Stimulated activated CD4-positive, alpha-beta T cell treated with anti-CD3 and anti-CD28 coated beads, Interleukin-1b, Interleukin-23, amount 100 ng/mL, for 48 hours (primary cell): ENCODE data around the gene LACTB.
"Not testable (repeated sequence)": the region's sequence is repeated elsewhere in the genome, so short reads cannot be mapped to it uniquely, and the experiment has no call there.

Source experiments
- DNase-seq: peaks from one replicate; pipeline ENCODE4 v3.0.0-alpha.2; 2020

The LACTB gene

DNA sequence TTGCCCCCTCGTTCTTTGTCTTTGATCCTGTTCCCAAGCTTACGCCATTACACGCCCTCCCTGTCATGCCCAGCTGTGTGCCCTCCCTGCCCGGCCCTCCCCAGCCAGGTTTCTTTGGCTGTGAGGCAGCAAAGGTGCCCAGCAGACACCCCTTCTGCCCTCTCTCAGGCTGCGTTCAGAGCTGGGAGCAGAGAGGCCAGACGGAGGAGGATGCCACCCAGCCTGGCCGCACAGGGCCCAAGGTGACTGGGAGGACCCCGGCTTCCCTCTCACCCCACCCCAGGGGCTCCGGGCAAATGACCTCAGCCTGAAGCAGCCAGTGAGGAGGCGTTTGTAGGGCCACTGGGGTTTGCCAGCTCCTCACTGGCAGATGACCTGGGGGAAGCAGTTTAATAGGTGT lies 30.8 kb upstream of the LACTB start:
- no peak for DNase-seq

DNA sequence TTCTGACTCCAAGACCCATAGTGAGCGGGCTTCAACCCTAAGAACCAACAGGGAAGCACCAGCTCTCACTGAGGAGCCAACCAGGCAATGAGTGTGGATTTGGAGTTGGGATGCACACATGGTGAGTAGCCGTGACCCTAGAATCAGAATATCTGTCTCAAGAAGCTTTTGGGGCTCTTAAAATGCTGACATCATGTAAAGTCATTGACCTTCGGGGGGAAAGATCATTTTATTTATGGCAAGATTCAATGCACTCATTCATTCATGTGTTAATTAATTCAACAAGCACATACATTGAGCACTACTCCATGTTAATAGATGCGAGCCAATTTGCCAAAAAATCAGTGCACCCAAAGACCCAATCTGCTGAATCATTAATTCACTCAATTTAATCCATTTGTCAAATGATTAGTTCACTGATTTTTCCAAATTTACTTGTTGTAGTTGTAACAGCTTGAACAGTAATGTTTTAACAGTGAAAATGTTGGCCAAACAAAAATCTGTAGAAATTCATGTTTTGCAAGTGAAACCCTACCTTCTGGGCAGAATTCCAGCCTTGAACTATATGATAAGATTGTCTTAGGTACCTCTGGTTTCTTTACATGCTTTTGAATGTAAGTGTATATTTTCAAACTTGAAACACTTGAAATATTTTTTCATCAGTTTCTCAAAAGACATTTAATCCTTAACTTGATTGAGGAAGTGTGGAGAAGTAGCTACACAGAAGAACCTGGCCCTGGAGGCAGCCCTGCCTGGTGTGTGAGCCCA lies 29.8 kb upstream of the LACTB start:
- DNase-seq = no peak

DNA sequence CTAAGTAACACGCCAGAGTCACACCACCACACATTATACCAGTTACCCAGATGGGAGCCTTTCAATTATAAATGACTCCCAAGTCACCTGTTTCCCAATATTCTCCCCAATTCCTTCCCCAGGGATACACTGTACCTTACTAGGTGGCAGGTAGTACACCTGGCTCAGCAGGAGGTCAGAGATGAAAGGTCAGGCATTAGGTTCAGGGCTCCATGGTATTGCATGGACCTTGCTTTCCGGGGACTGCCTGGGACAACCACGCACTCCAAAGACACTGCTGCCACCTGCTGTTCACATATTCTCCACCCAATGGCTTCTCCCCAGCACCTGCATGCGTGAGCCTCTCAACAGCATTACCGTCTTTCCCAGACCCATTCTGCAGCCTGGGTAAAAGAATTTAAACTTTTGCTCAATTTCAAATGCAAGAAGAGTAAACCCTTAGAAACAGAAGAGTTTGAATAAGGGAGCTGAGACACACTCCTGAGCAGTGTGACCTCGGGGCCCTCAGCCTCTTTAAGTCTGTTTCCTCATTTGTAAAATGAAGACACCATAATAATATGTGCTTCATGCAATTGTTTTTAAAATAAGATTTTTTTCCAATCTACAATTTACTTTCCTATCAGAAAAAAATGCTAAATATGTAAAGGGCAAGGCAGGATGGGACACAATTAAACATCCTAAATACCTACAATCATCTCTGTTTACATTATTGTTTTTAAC lies 28.0 kb upstream of the LACTB start:
- DNase-seq = peak; percentile 62

DNA sequence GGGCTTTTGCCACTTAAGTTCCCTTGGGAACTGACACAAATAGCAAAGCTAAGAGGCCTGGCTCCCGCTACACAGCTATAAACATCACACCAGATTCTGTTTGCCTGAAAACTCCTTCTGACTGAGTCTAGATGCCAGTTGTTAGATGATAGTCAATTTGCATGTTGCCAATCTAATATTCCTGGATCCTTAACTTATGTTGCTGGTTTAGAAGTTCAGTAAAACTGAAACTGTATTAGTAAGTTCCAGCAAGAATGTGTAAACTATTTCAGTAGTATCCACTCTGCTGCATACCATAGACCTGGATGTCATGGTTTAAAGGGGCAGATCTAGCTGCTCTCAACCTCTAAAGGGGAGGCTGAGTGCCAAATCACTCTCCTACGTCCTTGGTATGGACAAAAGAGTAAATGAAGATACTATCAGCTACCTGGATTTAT lies 27.1 kb upstream of the LACTB start:
- no peak for DNase-seq

DNA sequence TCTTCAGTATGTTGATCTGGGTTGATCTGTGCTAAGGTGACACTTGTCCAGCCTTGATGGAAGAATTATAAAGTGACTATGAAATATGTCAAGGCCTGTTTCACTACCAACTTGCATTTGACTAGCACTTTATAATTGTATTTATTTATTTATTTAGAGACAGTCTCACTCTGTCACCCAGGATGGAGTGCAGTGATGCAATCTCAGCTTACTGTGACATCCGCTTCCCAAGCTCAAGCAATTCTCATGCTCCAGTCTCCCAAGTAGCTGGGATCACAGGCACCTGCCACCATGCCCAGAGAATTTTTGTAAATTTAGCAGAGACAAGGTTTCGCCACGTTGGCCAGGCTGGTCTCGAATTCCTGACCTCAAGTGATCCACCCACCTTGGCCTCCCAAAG lies 25.5 kb upstream of the LACTB start:
- DNase-seq = no peak

DNA sequence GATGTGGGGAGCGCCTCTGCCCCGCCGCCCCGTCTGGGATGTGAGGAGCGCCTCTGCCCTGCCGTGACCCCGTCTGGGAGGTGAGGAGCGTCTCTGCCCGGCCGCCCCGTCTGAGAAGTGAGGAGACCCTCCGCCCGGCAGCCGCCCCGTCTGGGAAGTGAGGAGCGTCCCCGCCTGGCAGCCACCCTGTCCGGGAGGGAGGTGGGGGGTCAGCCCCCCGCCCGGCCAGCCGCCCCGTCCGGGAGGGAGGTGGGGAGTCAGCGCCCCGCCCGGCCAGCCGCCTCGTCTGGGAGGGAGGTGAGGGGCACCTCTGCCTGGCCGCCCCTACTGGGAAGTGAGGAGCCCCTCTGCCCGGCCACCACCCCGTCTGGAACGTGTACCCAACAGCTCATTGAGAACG lies 22.8 kb upstream of the LACTB start:
- DNase-seq = not testable (repeated sequence)

DNA sequence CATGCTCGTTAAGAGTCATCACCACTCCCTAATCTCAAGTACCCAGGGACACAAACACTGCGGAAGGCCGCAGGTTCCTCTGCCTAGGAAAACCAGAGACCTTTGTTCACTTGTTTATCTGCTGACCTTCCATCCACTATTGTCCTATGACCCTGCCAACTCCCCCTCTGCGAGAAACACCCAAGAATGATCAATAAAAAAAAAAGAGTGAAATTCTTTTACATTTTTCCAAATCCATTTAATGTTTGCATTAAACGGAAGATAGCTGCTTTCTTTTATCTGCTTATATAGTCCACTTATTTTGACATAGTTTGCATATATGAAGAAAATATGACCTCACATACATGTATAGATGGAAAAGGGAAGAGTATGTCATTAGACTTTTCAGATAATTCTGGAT lies 22.1 kb upstream of the LACTB start:
- not testable (repeated sequence) for DNase-seq

DNA sequence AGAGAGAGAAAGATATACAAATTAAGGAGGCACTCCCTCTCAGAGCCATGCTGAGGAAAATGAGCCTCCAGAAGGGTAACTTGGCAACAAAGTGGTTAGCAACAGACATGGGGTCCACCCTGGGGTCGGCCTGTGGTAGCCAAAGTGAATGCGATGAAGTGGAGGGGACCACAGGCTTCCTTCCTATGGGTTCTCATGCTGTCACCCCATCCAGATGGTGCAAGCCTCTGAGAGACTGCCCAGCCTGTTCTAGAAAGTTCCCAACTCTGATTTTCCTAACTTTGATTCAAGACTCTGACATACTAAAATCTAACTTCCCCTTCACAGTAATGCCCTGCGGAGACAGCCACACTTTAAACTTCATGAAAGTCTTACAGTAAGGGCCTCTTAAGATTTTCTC lies 18.2 kb upstream of the LACTB start:
- DNase-seq = no peak

DNA sequence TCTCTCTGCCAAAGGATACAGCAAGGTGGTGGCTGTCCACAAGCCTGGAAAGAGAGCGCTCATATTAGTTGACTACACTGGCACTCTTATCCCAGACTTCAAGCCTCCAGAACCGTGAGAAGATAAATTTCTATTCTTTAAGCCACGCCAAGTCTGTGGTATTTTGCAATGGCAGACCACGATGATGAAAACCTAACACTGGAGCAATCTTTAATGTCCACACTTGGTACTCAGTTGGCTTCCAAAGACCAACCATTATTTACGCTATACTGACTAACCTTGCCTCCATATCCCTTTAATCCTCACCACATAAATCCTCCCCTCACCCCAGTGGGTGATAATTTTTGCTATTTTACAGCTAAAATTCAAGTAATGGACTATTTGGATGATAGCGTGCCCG lies 16.9 kb upstream of the LACTB start:
- DNase-seq = no peak

DNA sequence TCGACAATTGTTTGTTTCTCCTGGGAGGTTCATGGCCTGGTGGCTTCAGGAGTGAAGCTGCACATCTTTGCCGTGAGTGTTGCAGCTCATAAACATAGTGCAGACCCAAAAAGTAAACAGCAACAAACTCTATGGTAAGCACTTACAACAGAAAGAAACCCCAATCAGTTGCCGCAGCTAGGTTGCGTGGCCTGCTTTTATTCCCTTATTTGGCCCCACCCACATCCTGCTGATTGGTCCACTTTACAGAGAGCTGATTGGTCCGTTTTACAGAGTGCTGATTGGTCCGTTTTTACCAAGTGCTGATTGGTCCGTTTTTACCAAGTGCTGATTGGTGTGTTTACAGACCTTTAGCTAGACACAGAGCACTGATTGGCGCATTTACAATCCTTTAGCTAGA lies 16.3 kb upstream of the LACTB start:
- DNase-seq = not testable (repeated sequence)

DNA sequence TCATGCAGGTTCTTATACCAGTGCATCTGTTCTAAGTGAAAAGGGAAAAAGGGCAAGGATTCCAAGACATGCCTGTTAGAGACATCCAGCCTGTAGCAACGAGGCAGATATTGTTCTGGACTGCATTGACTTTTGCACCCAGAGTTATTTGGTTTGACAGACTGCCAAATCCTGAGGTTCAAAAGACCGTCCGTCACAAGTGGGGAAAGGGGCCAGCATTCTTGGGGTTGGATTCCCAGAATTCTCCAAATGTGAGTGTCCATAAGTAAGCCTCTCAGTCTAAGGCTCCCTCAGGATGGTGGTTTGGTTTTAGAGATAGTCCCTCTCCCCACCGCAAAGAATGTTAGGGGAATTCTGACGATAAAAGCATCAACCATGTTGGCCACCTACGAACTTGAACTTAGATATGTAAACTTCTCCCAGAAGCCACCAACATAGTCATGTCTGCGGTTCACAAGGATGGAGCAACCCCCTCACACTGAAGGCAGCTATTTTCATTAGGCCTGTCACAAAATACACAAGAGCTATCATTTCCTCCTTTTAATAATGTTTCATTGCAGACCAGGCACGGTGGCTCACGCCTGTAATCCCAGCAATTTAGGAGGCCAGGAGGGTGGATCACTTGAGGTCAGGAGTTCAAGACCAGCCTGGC lies 13.6 kb upstream of the LACTB start:
- DNase-seq = no peak

DNA sequence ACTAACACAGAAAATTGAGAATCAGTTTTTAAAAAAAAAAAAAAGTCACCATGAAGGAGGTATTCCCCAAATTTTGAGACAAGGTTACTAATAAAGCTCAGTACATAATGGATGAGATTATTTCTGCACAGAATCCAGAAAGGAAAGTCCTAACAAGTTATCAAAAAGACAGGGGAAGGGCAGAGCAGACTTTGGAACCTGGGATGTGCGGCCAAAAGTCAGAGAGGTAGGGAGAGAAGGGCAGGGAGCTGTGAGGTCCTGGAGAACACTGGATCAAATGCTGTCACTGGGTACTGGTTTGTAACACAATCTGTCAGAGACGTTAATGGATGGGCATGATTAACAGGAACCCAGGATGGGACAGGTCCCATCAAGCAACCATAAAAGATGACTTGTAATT lies 12.2 kb upstream of the LACTB start:
- DNase-seq = no peak

DNA sequence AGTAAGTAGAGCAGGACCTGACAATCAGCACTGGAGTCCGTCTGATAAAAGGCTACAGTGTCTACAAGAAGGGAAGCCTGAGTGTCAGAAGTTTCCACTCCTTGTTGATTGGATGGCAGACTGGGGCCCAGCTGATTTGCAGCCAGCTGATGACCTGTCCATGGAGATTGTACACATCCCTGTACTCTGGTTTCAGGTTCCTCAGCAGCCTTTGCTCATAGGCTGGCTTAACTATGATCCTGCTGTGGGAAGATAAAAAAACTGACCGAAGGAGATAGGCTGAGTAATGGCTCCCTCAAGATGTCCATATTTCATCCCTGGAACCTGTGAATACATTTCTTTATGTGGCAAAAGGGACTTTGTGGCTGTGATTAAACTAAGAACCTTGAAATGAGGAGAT lies 11.7 kb upstream of the LACTB start:
- DNase-seq = no peak

DNA sequence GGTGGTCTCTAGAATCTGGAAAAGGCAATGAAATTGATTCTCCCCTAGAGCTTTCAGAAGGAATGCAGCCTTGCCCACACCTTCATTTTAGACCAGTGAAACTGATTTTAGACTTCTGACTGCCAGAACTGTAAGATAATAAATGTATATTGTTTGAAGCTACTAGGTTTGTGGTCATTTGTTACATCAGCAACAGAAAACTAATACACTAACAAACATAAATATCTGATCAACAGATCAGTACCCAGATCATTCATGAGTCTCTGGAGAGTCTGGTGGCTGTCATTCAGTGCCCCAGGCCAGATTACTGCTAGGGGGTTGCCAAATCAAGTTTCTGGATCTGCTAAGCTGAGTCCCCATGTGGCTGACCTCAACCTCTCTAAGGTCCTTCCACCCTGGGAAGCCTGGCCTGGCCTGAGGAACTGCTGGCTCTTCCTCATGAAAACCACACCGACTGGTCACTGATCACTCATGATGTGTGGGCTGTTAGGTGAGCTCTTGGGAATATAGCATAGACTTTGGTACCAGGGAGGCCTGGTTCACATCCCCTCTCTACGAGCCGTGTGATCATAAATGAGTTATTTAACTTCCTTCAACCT lies 11.1 kb upstream of the LACTB start:
- DNase-seq = no peak

DNA sequence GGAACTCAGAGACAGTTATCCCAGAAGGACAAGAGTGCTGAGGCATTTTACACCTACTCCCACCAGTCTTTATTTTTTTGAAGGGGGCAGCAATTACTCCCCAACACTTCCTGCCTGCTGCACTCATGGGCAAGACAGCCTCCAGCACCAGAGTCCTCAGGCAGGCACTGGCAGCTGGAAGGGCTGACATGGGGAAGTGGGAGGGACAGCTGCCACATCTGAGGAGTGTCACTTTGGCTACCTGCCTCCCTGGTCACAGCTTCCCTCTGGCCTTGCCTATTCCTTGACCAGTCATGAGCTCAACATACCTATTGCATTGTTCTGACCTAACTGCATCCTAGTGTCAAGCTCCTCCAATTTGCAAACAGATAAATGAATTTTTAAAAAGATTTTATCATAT lies 10.2 kb upstream of the LACTB start:
- DNase-seq = no peak

DNA sequence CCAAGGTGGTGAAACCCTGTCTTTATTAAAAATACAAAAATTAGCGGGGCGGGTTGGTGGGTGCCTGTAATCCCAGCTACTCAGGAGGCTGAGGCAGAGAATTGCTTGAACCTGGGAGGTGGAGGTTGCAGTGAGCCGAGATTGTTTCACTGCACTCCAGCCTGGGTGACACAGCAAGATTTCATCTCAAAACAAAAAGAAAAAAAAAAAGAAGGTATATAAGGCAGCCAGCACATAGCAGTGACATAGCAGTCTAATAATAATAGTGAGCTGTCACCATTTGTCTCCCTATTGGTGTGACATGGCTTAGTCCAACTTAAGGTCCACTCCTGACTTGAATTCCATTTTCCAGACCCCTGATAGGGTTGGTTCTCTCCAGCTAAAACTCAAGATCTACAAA lies 8.8 kb upstream of the LACTB start:
- DNase-seq = no peak

DNA sequence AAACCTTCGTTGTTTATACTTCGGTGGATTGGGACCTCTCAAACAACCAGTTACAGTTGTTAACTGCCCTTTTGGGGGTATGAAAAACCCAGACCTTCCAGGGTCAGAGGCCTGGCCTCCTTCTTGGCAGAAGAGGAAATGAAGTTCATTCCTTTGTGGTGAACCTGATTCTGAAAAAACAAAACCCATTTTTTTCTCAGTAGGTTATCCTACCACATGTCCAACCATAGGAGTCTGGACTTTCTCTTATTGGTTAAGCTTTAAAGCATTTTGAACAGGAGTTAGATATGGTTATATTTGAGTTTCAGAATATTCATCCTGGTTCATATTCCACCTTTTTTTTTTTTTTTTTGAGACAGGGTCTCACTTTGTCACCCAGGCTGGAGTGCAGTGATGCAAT lies 7.2 kb upstream of the LACTB start:
- DNase-seq = no peak

DNA sequence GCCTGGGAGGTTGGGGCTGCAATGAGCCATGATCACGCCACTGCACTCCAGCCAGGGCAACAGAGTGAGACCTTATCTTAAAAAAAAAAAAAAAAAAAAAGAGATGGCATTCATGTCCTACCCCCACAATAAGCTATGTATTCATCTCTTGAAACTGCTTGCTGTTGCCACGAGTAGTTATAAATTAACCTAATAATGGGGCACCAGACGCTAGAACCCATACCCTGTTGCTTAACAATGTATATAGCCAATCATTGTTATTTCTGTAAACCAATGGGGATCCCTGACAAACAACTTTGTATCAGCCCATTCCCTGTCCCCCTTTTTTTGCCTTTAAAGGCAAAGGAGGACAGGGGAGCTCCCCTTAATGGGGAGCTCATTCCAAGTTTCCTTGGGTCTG lies 2.8 kb upstream of the LACTB start:
- no peak for DNase-seq

DNA sequence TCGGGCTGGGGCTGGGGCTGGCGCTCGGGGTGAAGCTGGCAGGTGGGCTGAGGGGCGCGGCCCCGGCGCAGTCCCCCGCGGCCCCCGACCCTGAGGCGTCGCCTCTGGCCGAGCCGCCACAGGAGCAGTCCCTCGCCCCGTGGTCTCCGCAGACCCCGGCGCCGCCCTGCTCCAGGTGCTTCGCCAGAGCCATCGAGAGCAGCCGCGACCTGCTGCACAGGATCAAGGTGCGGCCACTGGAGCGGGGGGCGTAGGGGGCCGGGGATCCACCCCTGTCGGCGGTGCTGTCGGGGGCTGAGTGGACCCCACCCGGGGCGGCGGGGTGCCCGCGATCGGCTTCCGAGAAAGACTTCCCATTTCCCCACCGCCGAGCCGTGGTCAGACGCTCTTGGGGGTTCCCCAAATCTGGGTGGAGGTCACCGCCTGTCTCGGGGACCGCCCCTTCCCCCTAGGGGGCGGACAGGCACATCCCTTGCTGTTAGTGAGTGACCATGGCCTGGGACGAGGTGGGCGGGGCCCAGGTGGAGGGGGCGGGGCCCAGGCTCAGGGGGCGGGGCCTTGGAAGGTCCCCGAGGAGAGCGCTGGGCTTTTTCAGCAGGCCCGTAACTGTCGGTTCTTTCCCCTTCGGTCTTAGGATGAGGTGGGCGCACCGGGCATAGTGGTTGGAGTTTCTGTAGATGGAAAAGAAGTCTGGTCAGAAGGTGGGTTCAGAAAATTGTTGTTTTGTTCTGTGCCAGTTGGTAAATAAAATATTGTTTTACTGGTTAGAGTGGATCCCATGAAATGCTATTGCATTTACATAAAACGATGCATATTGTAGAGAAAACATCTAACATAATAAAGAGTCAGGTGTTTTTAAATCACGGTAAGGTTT lies 578 bp downstream of the LACTB start:
- DNase-seq = peak; percentile 53

DNA sequence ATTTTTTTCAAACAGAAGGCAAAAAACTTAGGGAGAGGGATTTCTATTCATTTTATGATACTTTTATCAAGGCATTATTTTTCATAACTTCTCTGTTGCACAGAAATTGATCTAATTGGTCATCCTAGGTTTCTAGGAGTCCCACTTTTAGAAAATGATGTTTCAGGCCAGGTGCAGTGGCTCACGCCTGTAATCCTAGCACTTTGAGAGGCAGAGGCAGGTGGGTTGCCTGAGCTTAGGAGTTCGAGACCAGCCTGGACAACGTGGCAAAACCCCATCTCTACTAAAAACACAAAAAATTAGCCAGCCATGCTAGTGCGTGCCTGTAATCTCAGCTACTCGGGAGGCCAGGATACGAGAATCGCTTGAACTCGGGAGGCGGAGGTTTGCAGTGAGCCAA lies 2.8 kb downstream of the LACTB start:
- DNase-seq = no peak

DNA sequence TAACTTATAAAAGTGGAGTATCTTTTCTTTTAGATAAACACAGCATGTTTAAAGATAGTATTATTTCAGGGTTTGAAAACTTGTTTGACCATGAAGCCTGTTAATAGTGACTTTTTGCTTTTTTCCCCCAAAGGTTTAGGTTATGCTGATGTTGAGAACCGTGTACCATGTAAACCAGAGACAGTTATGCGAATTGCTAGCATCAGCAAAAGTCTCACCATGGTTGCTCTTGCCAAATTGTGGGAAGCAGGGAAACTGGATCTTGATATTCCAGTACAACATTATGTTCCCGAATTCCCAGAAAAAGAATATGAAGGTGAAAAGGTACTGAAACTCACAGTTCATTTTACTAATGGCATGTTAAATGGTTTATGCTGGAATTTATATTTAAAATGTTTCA lies 5.1 kb downstream of the LACTB start:
- no peak for DNase-seq

DNA sequence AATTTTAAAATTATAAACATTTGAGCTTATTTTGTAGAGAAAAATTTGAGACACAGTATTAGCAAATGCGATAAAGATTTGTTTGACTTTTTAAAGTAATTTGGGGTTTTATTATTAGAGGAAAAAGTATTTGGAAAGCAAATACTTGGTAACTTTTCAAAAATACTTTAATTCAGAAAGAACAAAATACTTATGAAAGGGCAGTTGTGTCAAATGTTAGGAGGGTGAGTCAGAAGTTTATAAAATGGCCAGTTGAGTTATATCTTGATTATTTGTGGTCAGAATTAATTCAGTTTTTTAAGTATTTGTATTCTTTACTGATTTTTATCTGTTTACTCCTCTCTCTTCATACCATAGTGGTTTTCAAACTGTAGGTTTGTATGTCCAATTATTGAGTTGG lies 12.1 kb downstream of the LACTB start:
- DNase-seq = no peak
